ENCODE data around the gene CDC20. TPM values are rescaled to one million over a fixed set of nuclear protein-coding genes. Genes with fewer than 3 reads are reported as not detected.

Gene CDC20
- total and polyA plus RNA-seq, 2 experiments from 2014 or later = 207 to 252 TPM

DNA sequence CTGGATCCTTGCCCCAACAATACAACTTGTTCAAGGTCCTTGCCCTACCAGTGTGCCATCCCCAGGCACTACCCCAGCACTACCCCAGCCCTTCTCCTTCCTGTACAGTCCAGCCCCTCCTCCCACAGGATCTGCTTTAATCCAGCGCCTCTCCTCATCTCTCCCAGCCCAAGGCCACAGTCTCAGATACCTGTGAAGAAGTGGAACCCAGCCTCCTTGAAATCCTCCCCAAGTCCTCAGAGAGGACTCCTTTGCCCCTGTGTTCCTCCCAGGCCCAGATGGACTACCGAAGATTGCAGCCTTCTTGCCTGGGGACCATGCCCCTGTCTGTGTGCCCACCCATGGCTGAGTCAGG lies 6.5 kb upstream of the CDC20 start:
- Mint-ChIP-seq H3K36me3 (ENCODE audit: low read depth) (0 out of 3 replicates have a peak, but pooled peaks cover 4% of the 10 kb centered on the region), H3K4me3 (no peak overlapping the region), H3K4me1 (peaks cover 25% of the 10 kb centered on the region), H3K9me3 (no peaks in the 10 kb centered on the region), H3K27ac (no peak overlapping the region; the same call in 1 of the 2 replicates), H3K27me3 (ENCODE audit: insufficient read depth, low read depth, poor library complexity) (peaks cover 6% of the 10 kb centered on the region)
- Histone ChIP-seq H3K9me2 (ENCODE audit: insufficient read depth) (no peaks in the 10 kb centered on the region), H3K4me1 (ENCODE audit: insufficient read depth) (peaks cover 22% of the 10 kb centered on the region), H3K27ac (ENCODE audit: low read depth) (no peak overlapping the region), H3K4me2 (no peak overlapping the region), H4K20me1 (replicated peaks; ENCODE audit: insufficient read depth) (no peaks in the 10 kb centered on the region), H3K79me2 (replicated peaks; ENCODE audit: insufficient read depth) (peaks cover 5% of the 10 kb centered on the region; the same call in 1 of the 2 replicates), H3K27me3 (ENCODE audit: insufficient read depth) (peaks cover 10% of the 10 kb centered on the region), H3K36me3 (ENCODE audit: insufficient read depth) (no peaks in the 10 kb centered on the region), H3F3A (replicated peaks; ENCODE audit: low read depth) (peaks cover 13% of the 10 kb centered on the region; the same call in 1 of the 2 replicates), H2AFZ (no peak overlapping the region), H3K4me3 (no peak overlapping the region)
- no peak for ATAC-seq
- TF ChIP-seq CREB1 (CRISPR knock-in tag; IDR thresholded peaks at IDR 0.05; ENCODE audit: low read depth) = no peak
- no peak for TF ChIP-seq ZNF114 (CRISPR knock-in tag; IDR thresholded peaks at IDR 0.05)
- TF ChIP-seq ZNF462 (CRISPR knock-in tag; IDR thresholded peaks at IDR 0.05) = no peak
- no peak for TF ChIP-seq POLR2AphosphoS5 (IDR thresholded peaks at IDR 0.05; ENCODE audit: low read depth)
- TF ChIP-seq STAT1 (IDR thresholded peaks at IDR 0.05; ENCODE audit: unreplicated experiment) = no peak
- TF ChIP-seq, protein P1, sequence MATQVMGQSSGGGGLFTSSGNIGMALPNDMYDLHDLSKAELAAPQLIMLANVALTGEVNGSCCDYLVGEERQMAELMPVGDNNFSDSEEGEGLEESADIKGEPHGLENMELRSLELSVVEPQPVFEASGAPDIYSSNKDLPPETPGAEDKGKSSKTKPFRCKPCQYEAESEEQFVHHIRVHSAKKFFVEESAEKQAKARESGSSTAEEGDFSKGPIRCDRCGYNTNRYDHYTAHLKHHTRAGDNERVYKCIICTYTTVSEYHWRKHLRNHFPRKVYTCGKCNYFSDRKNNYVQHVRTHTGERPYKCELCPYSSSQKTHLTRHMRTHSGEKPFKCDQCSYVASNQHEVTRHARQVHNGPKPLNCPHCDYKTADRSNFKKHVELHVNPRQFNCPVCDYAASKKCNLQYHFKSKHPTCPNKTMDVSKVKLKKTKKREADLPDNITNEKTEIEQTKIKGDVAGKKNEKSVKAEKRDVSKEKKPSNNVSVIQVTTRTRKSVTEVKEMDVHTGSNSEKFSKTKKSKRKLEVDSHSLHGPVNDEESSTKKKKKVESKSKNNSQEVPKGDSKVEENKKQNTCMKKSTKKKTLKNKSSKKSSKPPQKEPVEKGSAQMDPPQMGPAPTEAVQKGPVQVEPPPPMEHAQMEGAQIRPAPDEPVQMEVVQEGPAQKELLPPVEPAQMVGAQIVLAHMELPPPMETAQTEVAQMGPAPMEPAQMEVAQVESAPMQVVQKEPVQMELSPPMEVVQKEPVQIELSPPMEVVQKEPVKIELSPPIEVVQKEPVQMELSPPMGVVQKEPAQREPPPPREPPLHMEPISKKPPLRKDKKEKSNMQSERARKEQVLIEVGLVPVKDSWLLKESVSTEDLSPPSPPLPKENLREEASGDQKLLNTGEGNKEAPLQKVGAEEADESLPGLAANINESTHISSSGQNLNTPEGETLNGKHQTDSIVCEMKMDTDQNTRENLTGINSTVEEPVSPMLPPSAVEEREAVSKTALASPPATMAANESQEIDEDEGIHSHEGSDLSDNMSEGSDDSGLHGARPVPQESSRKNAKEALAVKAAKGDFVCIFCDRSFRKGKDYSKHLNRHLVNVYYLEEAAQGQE (IDR thresholded peaks at IDR 0.05; ENCODE audit: unreplicated experiment) = no peak
- TF ChIP-seq JUNB (IDR thresholded peaks at IDR 0.05; ENCODE audit: unreplicated experiment) = no peak
- TF ChIP-seq, protein P2, sequence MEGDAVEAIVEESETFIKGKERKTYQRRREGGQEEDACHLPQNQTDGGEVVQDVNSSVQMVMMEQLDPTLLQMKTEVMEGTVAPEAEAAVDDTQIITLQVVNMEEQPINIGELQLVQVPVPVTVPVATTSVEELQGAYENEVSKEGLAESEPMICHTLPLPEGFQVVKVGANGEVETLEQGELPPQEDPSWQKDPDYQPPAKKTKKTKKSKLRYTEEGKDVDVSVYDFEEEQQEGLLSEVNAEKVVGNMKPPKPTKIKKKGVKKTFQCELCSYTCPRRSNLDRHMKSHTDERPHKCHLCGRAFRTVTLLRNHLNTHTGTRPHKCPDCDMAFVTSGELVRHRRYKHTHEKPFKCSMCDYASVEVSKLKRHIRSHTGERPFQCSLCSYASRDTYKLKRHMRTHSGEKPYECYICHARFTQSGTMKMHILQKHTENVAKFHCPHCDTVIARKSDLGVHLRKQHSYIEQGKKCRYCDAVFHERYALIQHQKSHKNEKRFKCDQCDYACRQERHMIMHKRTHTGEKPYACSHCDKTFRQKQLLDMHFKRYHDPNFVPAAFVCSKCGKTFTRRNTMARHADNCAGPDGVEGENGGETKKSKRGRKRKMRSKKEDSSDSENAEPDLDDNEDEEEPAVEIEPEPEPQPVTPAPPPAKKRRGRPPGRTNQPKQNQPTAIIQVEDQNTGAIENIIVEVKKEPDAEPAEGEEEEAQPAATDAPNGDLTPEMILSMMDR (conservative IDR thresholded peaks at IDR 0.05; ENCODE audit: low read depth in 2 of 2) = no peak
- no peak for TF ChIP-seq EZH2phosphoT487 (IDR thresholded peaks at IDR 0.05; ENCODE audit: unreplicated experiment)
- TF ChIP-seq NANOG (IDR thresholded peaks at IDR 0.05; ENCODE audit: borderline replicate concordance) = no peak
- no peak for TF ChIP-seq ZNF331 (CRISPR knock-in tag; IDR thresholded peaks at IDR 0.05; ENCODE audit: low read depth)
- no peak for TF ChIP-seq EZH2 (IDR thresholded peaks at IDR 0.05; ENCODE audit: low read depth, unreplicated experiment)
- TF ChIP-seq ETS1 (IDR thresholded peaks at IDR 0.05) = no peak
- no peak for DNase-seq (ENCODE audit: low spot score)

Measured in GM23338 (cell line).